Panc1 (cell line): ENCODE data around the gene IFNA14.

ENCODE experiments used
- CTCF ChIP-seq: fragments of 450-650 bp; IDR thresholded peaks from 2 replicates; pipeline ENCODE4 v1.5.1; 2017; ENCODE audit warnings: mild to moderate bottlenecking
- TCF7L2 ChIP-seq: IDR thresholded peaks from 2 replicates; pipeline ENCODE4 v1.6.1; 2011; ENCODE audit warnings: mild to moderate bottlenecking, low read depth, low read length, inconsistent platforms

- TF ChIP-seq CTCF (no peak), TCF7L2 (no peak)
These were observed 46.3 kb upstream of the IFNA14 start for GRCh38 chr9:21286099-21286498.
